GM18519 (cell line): ENCODE measurements around the gene RPS27L.
"Not testable (repeated sequence)": the region's sequence is repeated elsewhere in the genome, so short reads cannot be mapped to it uniquely, and the experiment has no call there.

Experiments used
- ATAC-seq: cut with Tn5 transposase; IDR thresholded peaks from one replicate; pipeline ENCODE4 v1.9.1; 2021; ENCODE audit warnings: mild to moderate bottlenecking, moderate library complexity; ENCODE audit not compliant: unreplicated experiment, low FRiP score

The RPS27L gene

GRCh38 chr15:63104727-63105126 lies 52.5 kb downstream of the RPS27L start:
- no peak for ATAC-seq

DNA sequence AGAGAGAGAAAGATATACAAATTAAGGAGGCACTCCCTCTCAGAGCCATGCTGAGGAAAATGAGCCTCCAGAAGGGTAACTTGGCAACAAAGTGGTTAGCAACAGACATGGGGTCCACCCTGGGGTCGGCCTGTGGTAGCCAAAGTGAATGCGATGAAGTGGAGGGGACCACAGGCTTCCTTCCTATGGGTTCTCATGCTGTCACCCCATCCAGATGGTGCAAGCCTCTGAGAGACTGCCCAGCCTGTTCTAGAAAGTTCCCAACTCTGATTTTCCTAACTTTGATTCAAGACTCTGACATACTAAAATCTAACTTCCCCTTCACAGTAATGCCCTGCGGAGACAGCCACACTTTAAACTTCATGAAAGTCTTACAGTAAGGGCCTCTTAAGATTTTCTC lies 53.9 kb downstream of the RPS27L start:
- no peak for ATAC-seq

GRCh38 chr15:63099581-63099980 lies 57.7 kb downstream of the RPS27L start:
- ATAC-seq, result not testable (repeated sequence)

- not testable (repeated sequence) for ATAC-seq
These were observed 58.4 kb downstream of the RPS27L start for GRCh38 chr15:63098901-63099300.
